Smooth muscle cell (in vitro differentiated cells): Measurements from ENCODE around the gene AZIN2. TPM values are rescaled to one million over a fixed set of nuclear protein-coding genes. Genes with fewer than 3 reads are reported as not detected.

Source experiments
- DNase-seq: peaks from one replicate; lab custom pipeline; 2025; ENCODE audit not compliant: unreplicated experiment; lab: John Stamatoyannopoulos, UW
- H2AFZ ChIP-seq: fragments of 200-600 bp; sonication (generic); 2 replicates; pipeline ENCODE4 v1.6.0; 2016; ENCODE audit warnings: antibody characterized with exemption, low read depth, mild to moderate bottlenecking
- H3F3A ChIP-seq: fragments of 200-600 bp; sonication (generic); 2 replicates; pipeline ENCODE4 v1.6.0; 2017; ENCODE audit warnings: antibody characterized with exemption, low read depth
- H3K27ac ChIP-seq: fragments of 200-600 bp; sonication (generic); 2 replicates; pipeline ENCODE4 v1.5.1; 2016; ENCODE audit warnings: low read depth, mild to moderate bottlenecking
- H3K27me3 ChIP-seq: fragments of 200-600 bp; sonication (generic); 2 replicates; pipeline ENCODE4 v1.6.1; 2016; ENCODE audit warnings: low read depth, mild to moderate bottlenecking
- H3K36me3 ChIP-seq: fragments of 200-600 bp; sonication (generic); 2 replicates; pipeline ENCODE4 v1.5.1; 2016; ENCODE audit warnings: low read depth
- H3K4me1 ChIP-seq: fragments of 200-600 bp; sonication (generic); 2 replicates; pipeline ENCODE4 v1.5.1; 2016; ENCODE audit warnings: low read depth
- H3K4me2 ChIP-seq: fragments of 200-600 bp; sonication (generic); 2 replicates; pipeline ENCODE4 v1.6.0; 2016; ENCODE audit warnings: mild to moderate bottlenecking
- H3K4me3 ChIP-seq: fragments of 200-600 bp; sonication (generic); 2 replicates; pipeline ENCODE4 v1.5.1; 2016; ENCODE audit warnings: mild to moderate bottlenecking
- H3K79me2 ChIP-seq: fragments of 200-600 bp; sonication (generic); 2 replicates; pipeline ENCODE4 v1.6.0; 2016; ENCODE audit warnings: low read depth, mild to moderate bottlenecking
- H3K9ac ChIP-seq: fragments of 200-600 bp; sonication (generic); 2 replicates; pipeline ENCODE4 v1.6.0; 2016; ENCODE audit warnings: low read depth
- H3K9me3 ChIP-seq: fragments of 200-600 bp; sonication (generic); replicated peaks from 2 replicates; pipeline ENCODE4 v1.5.1; 2016; ENCODE audit warnings: low read depth
- H4K20me1 ChIP-seq: fragments of 200-600 bp; sonication (generic); 2 replicates; pipeline ENCODE4 v1.6.0; 2016; ENCODE audit warnings: low read depth
- CTCF ChIP-seq: fragments of 200-600 bp; sonication (generic); IDR thresholded peaks from 2 replicates; pipeline ENCODE4 v1.5.1; 2017; ENCODE audit warnings: borderline replicate concordance, mild to moderate bottlenecking, antibody characterized with exemption; ENCODE audit not compliant: insufficient read depth, poor library complexity, severe bottlenecking
- WGBS: methylation state at CpG from one replicate; pipeline ENCODE4 v1.1.7; 2016; ENCODE audit warnings: low lambda C conversion rate; 5-methylcytosine and 5-hydroxymethylcytosine counted together
- polyA plus RNA-seq: library from polyadenylated mRNA; unstranded; fragments of >200 nt; fragmentation: Nextera tagmentation; extraction: Ambion mirVana; gene quantifications from 2 replicates; pipeline ENCODE4 v1.2.1, GENCODE V29; 2016
- total RNA-seq: library from RNA; depleted of rRNA; stranded (reverse); fragments of >200 nt; gene quantifications from 2 replicates; pipeline ENCODE4 v1.2.3, GENCODE V29; 2014

Gene AZIN2
- total and polyA plus RNA-seq, 2 experiments from 2014 or later: 7.9 to 33.5 TPM

- DNase-seq: no peak
- no peak overlapping the region for H3K4me3 ChIP-seq
- H3F3A ChIP-seq: no peaks in the 10 kb centered on the region
- H3K27me3 ChIP-seq: no peaks in the 10 kb centered on the region
- H2AFZ ChIP-seq: no peak overlapping the region
- H3K79me2 ChIP-seq: no peaks in the 10 kb centered on the region
- 86% methylated on average over 2 of the region's 2 CpGs for WGBS
- H3K4me2 ChIP-seq: no peak overlapping the region
- no peaks in the 10 kb centered on the region for H4K20me1 ChIP-seq
- no peaks in the 10 kb centered on the region for H3K9me3 ChIP-seq
- no peak overlapping the region for H3K27ac ChIP-seq
- H3K9ac ChIP-seq: no peak overlapping the region
- no peak for TF ChIP-seq CTCF
- H3K36me3 ChIP-seq: no peaks in the 10 kb centered on the region
- peaks cover 8% of the 10 kb centered on the region for H3K4me1 ChIP-seq
These were observed 81.2 kb downstream of the AZIN2 start for GRCh38 chr1:33162141-33162540.

- DNase-seq: no peak
- 68% methylated on average over 14 of the region's 14 CpGs for WGBS
- H3K27me3 ChIP-seq: no peaks in the 10 kb centered on the region
These were observed 82.9 kb downstream of the AZIN2 start for GRCh38 chr1:33163621-33164519.

GRCh38 chr1:33165209-33165608 lies 84.3 kb downstream of the AZIN2 start:
- no peak for DNase-seq
- no peaks in the 10 kb centered on the region for H3F3A ChIP-seq
- H4K20me1 ChIP-seq: no peaks in the 10 kb centered on the region
- H3K36me3 ChIP-seq: no peaks in the 10 kb centered on the region
- no peak for TF ChIP-seq CTCF
- no peak overlapping the region for H3K4me2 ChIP-seq
- H3K9me3 ChIP-seq: no peaks in the 10 kb centered on the region
- no peaks in the 10 kb centered on the region for H3K79me2 ChIP-seq
- 70% methylated on average over 17 of the region's 21 CpGs for WGBS
- no peak overlapping the region for H2AFZ ChIP-seq
- no peak overlapping the region for H3K9ac ChIP-seq
- H3K4me3 ChIP-seq: no peak overlapping the region
- peaks cover 8% of the 10 kb centered on the region for H3K4me1 ChIP-seq
- no peaks in the 10 kb centered on the region for H3K27me3 ChIP-seq
- H3K27ac ChIP-seq: no peak overlapping the region

More at GRCh38 chr1:33163621-33164519, 82.9 kb downstream of the AZIN2 start:
- H3K4me2 ChIP-seq: no peak overlapping the region
- no peak overlapping the region for H3K4me3 ChIP-seq
- H3K4me1 ChIP-seq: peaks cover 8% of the 10 kb centered on the region
- no peak overlapping the region for H2AFZ ChIP-seq
- no peaks in the 10 kb centered on the region for H3K9me3 ChIP-seq
- no peak for TF ChIP-seq CTCF
- no peaks in the 10 kb centered on the region for H3F3A ChIP-seq
- no peaks in the 10 kb centered on the region for H3K79me2 ChIP-seq
- H3K9ac ChIP-seq: no peak overlapping the region
- no peaks in the 10 kb centered on the region for H4K20me1 ChIP-seq
- no peak overlapping the region for H3K27ac ChIP-seq
- H3K36me3 ChIP-seq: no peaks in the 10 kb centered on the region

GRCh38 chr1:33165809-33166208 lies 84.9 kb downstream of the AZIN2 start:
- Histone ChIP-seq H3K27ac (no peak overlapping the region), H3K4me2 (no peak overlapping the region), H3K4me1 (peaks cover 7% of the 10 kb centered on the region), H4K20me1 (no peaks in the 10 kb centered on the region), H3K79me2 (no peaks in the 10 kb centered on the region), H3F3A (no peaks in the 10 kb centered on the region), H3K4me3 (no peak overlapping the region), H3K9me3 (no peaks in the 10 kb centered on the region), H2AFZ (no peak overlapping the region), H3K27me3 (no peaks in the 10 kb centered on the region), H3K9ac (no peak overlapping the region), H3K36me3 (no peaks in the 10 kb centered on the region)
- TF ChIP-seq CTCF: no peak
- 95% methylated on average over 6 of the region's 6 CpGs for WGBS
- no peak for DNase-seq
